Duodenal mucosa (tissue), 2 donors: ENCODE results near the gene CLSTN3.

Experiments used
- H3K27ac ChIP-seq: one replicate; pipeline ENCODE4 v1.7.0; 2013; ENCODE audit warnings: low read depth, low read length
- H3K27me3 ChIP-seq, 2 donors: one replicate each; pipeline ENCODE4 v1.7.0; 2013; ENCODE audit warnings: low read length in 2 of 2, control low read depth in 1 of 2; ENCODE audit not compliant: insufficient read depth in 2 of 2, control insufficient read depth in 1 of 2
- H3K36me3 ChIP-seq, 2 donors: one replicate each; pipeline ENCODE4 v1.7.0; 2013; ENCODE audit warnings: low read length in 2 of 2, control low read depth in 1 of 2; ENCODE audit not compliant: insufficient read depth in 2 of 2, control insufficient read depth in 1 of 2
- H3K4me1 ChIP-seq, 2 donors: one replicate each; pipeline ENCODE4 v1.7.0; 2013; ENCODE audit warnings: low read length in 2 of 2, control low read depth in 1 of 2; ENCODE audit not compliant: insufficient read depth in 2 of 2, control insufficient read depth in 1 of 2
- H3K4me3 ChIP-seq, 2 donors: one replicate each; pipeline ENCODE4 v1.7.0; 2013; ENCODE audit warnings: low read length in 2 of 2, low read depth in 1 of 2
- H3K9ac ChIP-seq, 2 donors: one replicate each; pipeline ENCODE4 v1.7.0; 2013; ENCODE audit warnings: low read length in 2 of 2, low read depth in 1 of 2
- H3K9me3 ChIP-seq, 2 donors: one replicate each; pipeline ENCODE4 v1.7.0; 2013; ENCODE audit warnings: low read length in 2 of 2, control low read depth in 1 of 2; ENCODE audit not compliant: control insufficient read depth in 1 of 2

CLSTN3 gene

GRCh38 chr12:7123806-7124522 is 6.2 kb upstream of the CLSTN3 start:
- peaks cover 16 to 20% of the 10 kb centered on the region in 2 donors for H3K4me1 ChIP-seq

GRCh38 chr12:7125632-7126227 is 4.4 kb upstream of the CLSTN3 start:
- no peaks in the 10 kb centered on the region for H3K9me3 ChIP-seq
- peaks cover 26 to 32% of the 10 kb centered on the region in 2 donors for H3K4me1 ChIP-seq
- peaks cover under 1% of the 10 kb centered on the region in 2 donors for H3K27me3 ChIP-seq
- peak overlapping the region; percentile 37 for H3K27ac ChIP-seq
- H3K36me3 ChIP-seq = no peaks in the 10 kb centered on the region
- H3K9ac ChIP-seq = no peak overlapping the region
- H3K4me3 ChIP-seq = no peak overlapping the region

More at GRCh38 chr12:7123806-7124522, 6.2 kb upstream of the CLSTN3 start:
- no peaks in the 10 kb centered on the region for H3K36me3 ChIP-seq
- H3K27me3 ChIP-seq = no peaks in the 10 kb centered on the region
- no peak overlapping the region for H3K9ac ChIP-seq
- H3K4me3 ChIP-seq = no peak overlapping the region
- no peaks in the 10 kb centered on the region for H3K9me3 ChIP-seq
- H3K27ac ChIP-seq = no peak overlapping the region

GRCh38 chr12:7127916-7128626 is 2.1 kb upstream of the CLSTN3 start:
- peak overlapping the region; percentile 3 to 47 for H3K9ac ChIP-seq
- no peaks in the 10 kb centered on the region for H3K36me3 ChIP-seq
- H3K4me3 ChIP-seq = peak overlapping the region; percentile 48 to 52
- H3K9me3 ChIP-seq = no peaks in the 10 kb centered on the region
- H3K27me3 ChIP-seq = peaks cover 4 to 5% of the 10 kb centered on the region in 2 donors
- peak overlapping the region; percentile 59 for H3K27ac ChIP-seq
- H3K4me1 ChIP-seq = peaks cover 35 to 36% of the 10 kb centered on the region in 2 donors

- peak within 1 kb of the TSS; percentile 71 to 80 for H3K4me3 ChIP-seq
- peak within 1 kb of the TSS; percentile 65 to 72 for H3K9ac ChIP-seq
- H3K36me3 ChIP-seq = peaks cover 0 to 2% of the 10 kb centered on the region in 2 donors
- no peaks in the 10 kb centered on the region for H3K9me3 ChIP-seq
- H3K27ac ChIP-seq = peak within 1 kb of the TSS; percentile 59
- H3K27me3 ChIP-seq = peaks cover 4 to 5% of the 10 kb centered on the region in 2 donors
- peaks cover 29 to 34% of the 10 kb centered on the region in 2 donors for H3K4me1 ChIP-seq
Measured at GRCh38 chr12:7128681-7129286, 1.4 kb upstream of the CLSTN3 start, which contains the start of gene RBP5. Gene RBP5, minus strand, starts transcription at chr12:7128889. Its CDS starts 114 bp downstream, at chr12:7128775.

DNA sequence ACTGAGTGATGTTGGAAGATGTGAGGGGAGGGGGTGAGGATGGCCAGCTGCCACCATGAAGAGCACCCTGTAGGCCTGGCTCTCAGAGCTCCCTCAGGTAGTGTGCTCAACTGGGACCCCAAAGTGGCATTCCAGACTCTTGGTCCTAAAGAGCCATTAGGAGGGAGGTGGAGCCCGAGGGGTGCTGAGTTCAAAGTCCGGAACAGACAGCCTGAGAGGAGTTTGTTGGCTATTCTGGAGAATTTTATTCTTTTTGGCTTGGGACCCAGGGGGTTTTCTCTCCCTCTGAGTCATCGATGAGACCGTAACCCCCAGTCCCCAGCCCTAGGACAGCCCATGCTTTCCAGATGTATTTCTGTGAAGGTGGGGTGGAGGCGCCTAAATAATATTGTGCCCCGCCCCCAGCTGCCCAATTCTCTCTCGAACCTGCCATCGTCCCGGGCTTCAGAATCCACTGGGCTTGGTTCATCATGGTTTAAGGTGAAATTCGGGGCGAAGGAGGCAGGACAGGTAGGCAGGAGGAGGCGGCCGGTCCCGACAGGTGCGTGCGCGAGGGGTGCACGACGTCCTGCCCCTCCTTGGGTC is 792 bp upstream of the CLSTN3 start:
- Histone ChIP-seq H3K9me3 (no peaks in the 10 kb centered on the region), H3K27me3 (peaks cover 4 to 5% of the 10 kb centered on the region in 2 donors), H3K36me3 (peaks cover 0 to 6% of the 10 kb centered on the region in 2 donors), H3K9ac (peak overlapping the region; percentile 65 to 72), H3K27ac (peak overlapping the region; percentile 30), H3K4me1 (peaks cover 28 to 32% of the 10 kb centered on the region in 2 donors), H3K4me3 (peak overlapping the region; percentile 71 to 80)

- H3K36me3 ChIP-seq = peaks cover 0 to 21% of the 10 kb centered on the region in 2 donors
- no peak overlapping the region for H3K27ac ChIP-seq
- H3K27me3 ChIP-seq = peaks cover 4 to 5% of the 10 kb centered on the region in 2 donors
- peak overlapping the region; percentile 71 to 80 for H3K4me3 ChIP-seq
- H3K9me3 ChIP-seq = no peaks in the 10 kb centered on the region
- peak overlapping the region; percentile 65 to 79 for H3K9ac ChIP-seq
- peaks cover 28 to 32% of the 10 kb centered on the region in 2 donors for H3K4me1 ChIP-seq
Measured at GRCh38 chr12:7130701-7131501, 730 bp downstream of the CLSTN3 start.

GRCh38 chr12:7131502-7131866 is 1.3 kb downstream of the CLSTN3 start:
- peak overlapping the region; percentile 71 to 80 for H3K4me3 ChIP-seq
- H3K9ac ChIP-seq = peak overlapping the region in 1 of 2 donors; percentile 60
- H3K9me3 ChIP-seq = no peaks in the 10 kb centered on the region
- H3K27me3 ChIP-seq = peaks cover 4 to 5% of the 10 kb centered on the region in 2 donors
- H3K4me1 ChIP-seq = peaks cover 28 to 32% of the 10 kb centered on the region in 2 donors
- peaks cover 4 to 27% of the 10 kb centered on the region in 2 donors for H3K36me3 ChIP-seq
- H3K27ac ChIP-seq = no peak overlapping the region

GRCh38 chr12:7134396-7135166 is 4.4 kb downstream of the CLSTN3 start:
- Histone ChIP-seq H3K9ac (no peak overlapping the region), H3K4me1 (peaks cover 11 to 13% of the 10 kb centered on the region in 2 donors), H3K36me3 (peaks cover 14 to 39% of the 10 kb centered on the region in 2 donors), H3K27ac (no peak overlapping the region), H3K27me3 (peaks cover 4 to 5% of the 10 kb centered on the region in 2 donors), H3K4me3 (no peak overlapping the region), H3K9me3 (no peaks in the 10 kb centered on the region)
